Stimulated activated CD4-positive, alpha-beta T cell treated with anti-CD3 and anti-CD28 coated beads, Interleukin-12 subunit alpha, Interleukin-12 subunit beta, amount 100 ng/mL, for 48 hours (primary cell): ENCODE data around the gene TTC34.

ENCODE experiments used
- DNase-seq, 3 donors: peaks; one replicate each; pipeline ENCODE4 v3.0.0-alpha.2; 2020; ENCODE audit warnings: low read depth in 2 of 3, low spot score in 1 of 3

The TTC34 gene

GRCh38 chr1:2801535-2802291, at the start of gene TTC34:
TTC34 (minus strand) TSS chr1:2801693; CDS start chr1:2800827, 866 bp downstream.
- peak; percentile 31 to 37 (median 33) for DNase-seq

GRCh38 chr1:2850502-2850901, 49.0 kb upstream of the TTC34 start:
- DNase-seq: no peak

GRCh38 chr1:2848006-2848670, 46.6 kb upstream of the TTC34 start:
- no peak for DNase-seq

- no peak for DNase-seq
These were observed 45.8 kb upstream of the TTC34 start for GRCh38 chr1:2847086-2847985.

- DNase-seq: no peak
These were observed 44.4 kb upstream of the TTC34 start for GRCh38 chr1:2845869-2846268.

GRCh38 chr1:2840036-2840809, 38.7 kb upstream of the TTC34 start:
- DNase-seq: peak; percentile 33 to 39 (median 36)

- DNase-seq: no peak
These were observed 36.3 kb upstream of the TTC34 start for GRCh38 chr1:2837823-2838222.

- no peak for DNase-seq
These were observed 35.8 kb upstream of the TTC34 start for GRCh38 chr1:2837316-2837715.

- no peak for DNase-seq
These were observed 35.0 kb upstream of the TTC34 start for GRCh38 chr1:2836333-2836970.

- DNase-seq: no peak
These were observed 34.2 kb upstream of the TTC34 start for GRCh38 chr1:2835650-2836159.

GRCh38 chr1:2834741-2835564, 33.5 kb upstream of the TTC34 start:
- DNase-seq: no peak

GRCh38 chr1:2834146-2834475, 32.6 kb upstream of the TTC34 start:
- DNase-seq: no peak

GRCh38 chr1:2833454-2834145, 32.1 kb upstream of the TTC34 start:
- no peak for DNase-seq

- no peak for DNase-seq
These were observed 31.3 kb upstream of the TTC34 start for GRCh38 chr1:2832506-2833453.

GRCh38 chr1:2831596-2832212, 30.2 kb upstream of the TTC34 start:
- no peak for DNase-seq

- DNase-seq: no peak
These were observed 29.4 kb upstream of the TTC34 start for GRCh38 chr1:2830761-2831425.
